GM12801 (cell line): ENCODE results near the gene LRRC8B.

Source experiments
- CTCF ChIP-seq: IDR thresholded peaks from one replicate; pipeline ENCODE4 v1.5.1; 2011; ENCODE audit warnings: control low read depth; ENCODE audit not compliant: insufficient read length; ENCODE audit errors: extremely low read depth

The LRRC8B gene

GRCh38 chr1:89630048-89630447, 105.4 kb downstream of the LRRC8B start:
- no peak for TF ChIP-seq CTCF

- no peak for TF ChIP-seq CTCF
These were observed 107.4 kb downstream of the LRRC8B start for GRCh38 chr1:89631816-89632656.

GRCh38 chr1:89632657-89633247, 108.1 kb downstream of the LRRC8B start, which contains the start of gene LRRC8C:
Gene LRRC8C (plus strand): TSS chr1:89633120. CDS start chr1:89686474, 53,354 bp downstream.
- TF ChIP-seq CTCF, result no peak

- no peak for TF ChIP-seq CTCF
These were observed 108.7 kb downstream of the LRRC8B start for GRCh38 chr1:89633248-89633799.

GRCh38 chr1:89633800-89634625, 109.4 kb downstream of the LRRC8B start:
- no peak for TF ChIP-seq CTCF

- no peak for TF ChIP-seq CTCF
These were observed 111.5 kb downstream of the LRRC8B start for GRCh38 chr1:89635825-89636815.
